Left cardiac atrium (tissue), 4 donors: ENCODE measurements around the gene CDH20. TPM values are rescaled to one million over a fixed set of nuclear protein-coding genes. Genes with fewer than 3 reads are reported as not detected.

Source experiments
- ATAC-seq, 2 donors: fragments of 200-7000 bp; cut with Tn5 transposase; one replicate each; pipeline ENCODE4 v1.9.1; 2020; ENCODE audit warnings: mild to moderate bottlenecking in 2 of 2, moderate library complexity in 2 of 2
- DNase-seq: peaks from one replicate; pipeline ENCODE4 v3.0.0-alpha.2; 2020
- intact Hi-C, 2 donors: fragments of 100-400 bp; cut with DNase I; formaldehyde crosslinking; loops; one replicate each; pipeline versions ENCODE4 v1.14.1 to v1.15.1; 2022 to 2023
- total RNA-seq, 2 donors: library from RNA; stranded (reverse); fragmentation: NEBNext Ultra II Directional; extraction: Animal tissue kit (Norgen Biotek cat#: 25700); gene quantifications; one replicate each; pipeline ENCODE4 v1.2.1, GENCODE V29; 2021
- donor health status: DM: no; HTN: yes; CAD: no.
- donor health status: DM: no; HTN: yes; CAD: no; lungs with severe emphysema.
- donor health status: DM: yes; HTN: yes; CAD: no.
- donor health status: Dilated cardiomyopathy.

The CDH20 gene
- total RNA-seq, 2 donors from 2014 or later: 0.06 TPM; not detected in 1

- DNase-seq (no peak), ATAC-seq (no peak)
- intact Hi-C loops: no loop called here
These were observed 256.0 kb downstream of the CDH20 start for GRCh38 chr18:61589053-61589723.

GRCh38 chr18:61589724-61590065 is 256.5 kb downstream of the CDH20 start:
- no peak for DNase-seq
- intact Hi-C loops: no loop called here
- ATAC-seq: peak in 1 of 2 donors; percentile 32

GRCh38 chr18:61591253-61591652 is 258.0 kb downstream of the CDH20 start:
- ATAC-seq (no peak), DNase-seq (no peak)
- intact Hi-C loops: no loop called here

GRCh38 chr18:61595615-61596251 is 262.5 kb downstream of the CDH20 start:
- no peak for DNase-seq
- intact Hi-C loops: no loop called here
- no peak for ATAC-seq

- DNase-seq (no peak), ATAC-seq (no peak)
- intact Hi-C loops: no loop called here
These were observed 263.1 kb downstream of the CDH20 start for GRCh38 chr18:61596296-61596695.

GRCh38 chr18:61597316-61597715 is 264.1 kb downstream of the CDH20 start:
- ATAC-seq (no peak), DNase-seq (no peak)
- intact Hi-C loops: no loop called here

- intact Hi-C loops: no loop called here
These were observed 267.2 kb downstream of the CDH20 start for GRCh38 chr18:61600422-61600821.

GRCh38 chr18:61602836-61603235 is 269.6 kb downstream of the CDH20 start:
- ATAC-seq (no peak), DNase-seq (no peak)
- intact Hi-C loops: no loop called here

More at GRCh38 chr18:61600422-61600821, 267.2 kb downstream of the CDH20 start:
- ATAC-seq (no peak), DNase-seq (no peak)
